Upper lobe of left lung (tissue), 6 donors: Measurements from ENCODE around the gene NFKB1. TPM values are rescaled to one million over a fixed set of nuclear protein-coding genes. Genes with fewer than 3 reads are reported as not detected.

Source experiments
- ATAC-seq, 2 donors: fragments of 200-7000 bp; cut with Tn5 transposase; one replicate each; pipeline ENCODE4 v1.9.1; 2022; ENCODE audit warnings: mild to moderate bottlenecking in 2 of 2, moderate library complexity in 2 of 2; ENCODE audit not compliant: low FRiP score in 2 of 2
- DNase-seq, 2 donors: peaks; one replicate each; pipeline ENCODE4 v3.0.0-alpha.2; 2019 to 2020
- H3K27ac ChIP-seq, 4 donors: fragments of 200-600 bp; sonication (generic); one replicate each; pipeline ENCODE4 v1.5.1; 2016 to 2019
- H3K27me3 ChIP-seq, 4 donors: fragments of 200-600 bp; sonication (generic); one replicate each; pipeline ENCODE4 v1.5.1; 2017 to 2019
- H3K36me3 ChIP-seq, 4 donors: fragments of 200-600 bp; sonication (generic); one replicate each; pipeline ENCODE4 v1.5.1; 2016 to 2019
- H3K4me1 ChIP-seq, 4 donors: fragments of 200-600 bp; sonication (generic); one replicate each; pipeline ENCODE4 v1.5.1; 2018 to 2019
- H3K4me3 ChIP-seq, 4 donors: fragments of 200-600 bp; sonication (generic); one replicate each; pipeline ENCODE4 v1.5.1; 2017 to 2019; ENCODE audit warnings: mild to moderate bottlenecking in 2 of 4, moderate library complexity in 1 of 4
- H3K9me3 ChIP-seq, 4 donors: fragments of 200-600 bp; sonication (generic); one replicate each; pipeline ENCODE4 v1.5.1; 2018 to 2019
- EP300 ChIP-seq, 4 donors: sonication (generic); formaldehyde crosslinking; IDR thresholded peaks; one replicate each; pipeline ENCODE4 v1.5.1; 2017; ENCODE audit warnings: antibody characterized with exemption in 4 of 4, control low read depth in 2 of 4
- POLR2A ChIP-seq, 4 donors: fragments of 450-650 bp; IDR thresholded peaks; one replicate each; pipeline ENCODE4 v1.5.1; 2016 to 2017; ENCODE audit warnings: antibody characterized with exemption in 4 of 4, mild to moderate bottlenecking in 2 of 4
- POLR2AphosphoS5 ChIP-seq, 2 donors: sonication (generic); formaldehyde crosslinking; IDR thresholded peaks; one replicate each; pipeline ENCODE4 v1.5.1; 2017; ENCODE audit warnings: antibody characterized with exemption in 2 of 2
- WGBS, 2 donors: methylation state at CpG; one replicate each; pipeline ENCODE4 v1.1.5; 2017 to 2018; 5-methylcytosine and 5-hydroxymethylcytosine counted together
- total RNA-seq, 6 donors: library from RNA; depleted of rRNA in 4 of 6; stranded (reverse); fragments of >200 nt in 4 of 6; gene quantifications; one replicate each; pipeline versions ENCODE4 v1.1.0 to v1.2.1, GENCODE V29; 2016 to 2021
- TF ChIP-seq, protein P1 (sequence below), 6 experiments: fragments of 450-650 bp in 4 of 6; fragments of 200-600 bp in 2 of 6; sonication (generic) in 2 of 6; IDR thresholded peaks; one replicate each; pipeline ENCODE4 v1.5.1; 2016 to 2019; ENCODE audit warnings: antibody characterized with exemption in 6 of 6
- donor health status: DM: no; HTN: no; CAD: no; lungs with moderate emphysema.
- donor health status: DM: no; HTN: yes; CAD: no; lungs with severe emphysema.

Gene NFKB1
- total RNA-seq, 6 donors from 2014 or later = 15.8 to 69.1 (median 39.1) TPM

DNA sequence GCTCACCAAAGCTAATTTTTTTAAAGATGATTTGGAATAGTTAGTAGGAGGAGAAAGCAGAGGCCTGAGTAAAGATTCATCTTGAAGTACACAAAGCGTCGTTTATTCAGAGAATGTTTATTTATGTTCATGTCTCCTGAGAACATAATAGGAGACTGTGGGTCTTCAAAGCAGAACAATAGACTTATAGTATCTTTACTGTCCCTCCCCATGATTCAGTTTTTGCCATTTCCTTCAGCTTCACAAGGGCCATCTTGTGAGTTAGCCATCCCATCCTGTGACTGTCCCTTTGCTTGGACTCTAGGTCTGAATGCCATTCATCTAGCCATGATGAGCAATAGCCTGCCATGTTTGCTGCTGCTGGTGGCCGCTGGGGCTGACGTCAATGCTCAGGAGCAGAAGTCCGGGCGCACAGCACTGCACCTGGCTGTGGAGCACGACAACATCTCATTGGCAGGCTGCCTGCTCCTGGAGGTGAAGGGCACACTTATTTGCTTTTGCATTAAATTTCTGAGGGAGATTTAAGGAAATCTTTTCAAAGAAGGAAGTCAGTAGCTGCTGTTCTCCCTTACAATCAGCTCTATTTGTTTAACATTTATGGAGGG lies 105.8 kb downstream of the NFKB1 start:
- Histone ChIP-seq H3K36me3 (peaks cover 30 to 92% (median 38%) of the 10 kb centered on the region in 4 donors), H3K27me3 (no peaks in the 10 kb centered on the region), H3K9me3 (no peaks in the 10 kb centered on the region), H3K4me1 (peaks cover 0 to 15% (median under 1%) of the 10 kb centered on the region in 4 donors), H3K27ac (peak overlapping the region in 1 of 4 donors; percentile 37), H3K4me3 (no peak overlapping the region)
- no peak for TF ChIP-seq EP300 (IDR thresholded peaks at IDR 0.05)
- TF ChIP-seq, protein P1, sequence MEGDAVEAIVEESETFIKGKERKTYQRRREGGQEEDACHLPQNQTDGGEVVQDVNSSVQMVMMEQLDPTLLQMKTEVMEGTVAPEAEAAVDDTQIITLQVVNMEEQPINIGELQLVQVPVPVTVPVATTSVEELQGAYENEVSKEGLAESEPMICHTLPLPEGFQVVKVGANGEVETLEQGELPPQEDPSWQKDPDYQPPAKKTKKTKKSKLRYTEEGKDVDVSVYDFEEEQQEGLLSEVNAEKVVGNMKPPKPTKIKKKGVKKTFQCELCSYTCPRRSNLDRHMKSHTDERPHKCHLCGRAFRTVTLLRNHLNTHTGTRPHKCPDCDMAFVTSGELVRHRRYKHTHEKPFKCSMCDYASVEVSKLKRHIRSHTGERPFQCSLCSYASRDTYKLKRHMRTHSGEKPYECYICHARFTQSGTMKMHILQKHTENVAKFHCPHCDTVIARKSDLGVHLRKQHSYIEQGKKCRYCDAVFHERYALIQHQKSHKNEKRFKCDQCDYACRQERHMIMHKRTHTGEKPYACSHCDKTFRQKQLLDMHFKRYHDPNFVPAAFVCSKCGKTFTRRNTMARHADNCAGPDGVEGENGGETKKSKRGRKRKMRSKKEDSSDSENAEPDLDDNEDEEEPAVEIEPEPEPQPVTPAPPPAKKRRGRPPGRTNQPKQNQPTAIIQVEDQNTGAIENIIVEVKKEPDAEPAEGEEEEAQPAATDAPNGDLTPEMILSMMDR (IDR thresholded peaks at IDR 0.05) = no peak
- TF ChIP-seq POLR2AphosphoS5 (IDR thresholded peaks at IDR 0.05) = no peak
- no peak for TF ChIP-seq POLR2A (IDR thresholded peaks at IDR 0.05)
- peak; percentile 55 to 58 for DNase-seq
- no peak for ATAC-seq
- WGBS, 2 donors = 66 to 74% methylated on average over 7 of the region's 7 CpGs

DNA sequence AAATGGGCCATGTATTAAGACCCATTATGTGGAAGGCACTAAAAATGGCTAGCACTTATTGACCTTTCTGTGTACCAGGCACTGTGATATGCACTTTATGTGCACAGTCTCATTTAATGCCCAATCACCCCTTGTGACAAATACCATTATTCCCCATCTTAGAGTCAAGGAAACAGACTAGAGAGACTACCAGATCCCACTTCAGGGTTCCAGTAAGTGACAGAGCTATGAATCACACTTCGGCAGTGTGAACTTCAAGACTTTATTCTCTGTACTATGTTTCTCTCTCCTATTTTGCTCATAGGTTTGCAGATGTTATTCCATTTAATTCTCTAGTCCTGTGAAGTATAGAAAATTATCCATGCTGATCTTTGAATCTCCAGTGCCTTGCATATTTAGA lies 107.0 kb downstream of the NFKB1 start:
- H3K27ac ChIP-seq = no peak overlapping the region
- TF ChIP-seq, protein P1 (IDR thresholded peaks at IDR 0.05) = no peak
- TF ChIP-seq EP300 (IDR thresholded peaks at IDR 0.05) = no peak
- no peak for TF ChIP-seq POLR2AphosphoS5 (IDR thresholded peaks at IDR 0.05)
- TF ChIP-seq POLR2A (IDR thresholded peaks at IDR 0.05) = no peak
- 84 to 88% methylated on average over 1 of the region's 1 CpG for WGBS, 2 donors
- no peak for ATAC-seq
- no peak overlapping the region for H3K4me3 ChIP-seq
- H3K9me3 ChIP-seq = no peaks in the 10 kb centered on the region
- peaks cover 0 to 24% (median 7%) of the 10 kb centered on the region in 4 donors for H3K4me1 ChIP-seq
- no peak for DNase-seq
- H3K36me3 ChIP-seq = peaks cover 33 to 92% (median 49%) of the 10 kb centered on the region in 4 donors
- no peaks in the 10 kb centered on the region for H3K27me3 ChIP-seq

DNA sequence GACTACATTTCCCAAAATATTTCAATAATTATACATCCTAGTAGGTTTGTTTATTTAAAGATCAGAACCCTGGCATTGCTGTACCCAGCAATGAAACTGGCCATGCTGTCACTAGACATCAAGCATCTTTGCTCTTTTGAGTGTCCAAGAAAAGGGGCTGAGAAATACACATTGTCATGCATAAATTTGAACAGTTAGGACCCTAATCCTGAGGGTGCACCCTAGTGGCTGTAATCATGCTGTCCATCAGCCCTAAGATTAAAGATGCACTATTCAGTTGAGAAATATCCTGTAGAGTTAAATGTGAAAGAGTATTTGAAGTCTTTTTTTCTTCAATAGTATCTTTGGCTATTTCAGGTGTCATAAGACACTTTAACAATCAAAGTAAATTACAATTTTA lies 108.8 kb downstream of the NFKB1 start:
- Histone ChIP-seq H3K27me3 (no peaks in the 10 kb centered on the region), H3K9me3 (no peaks in the 10 kb centered on the region), H3K36me3 (peaks cover 40 to 94% (median 63%) of the 10 kb centered on the region in 4 donors), H3K4me1 (peaks cover 0 to 24% (median 7%) of the 10 kb centered on the region in 4 donors), H3K27ac (no peak overlapping the region), H3K4me3 (no peak overlapping the region)
- ATAC-seq = no peak
- no peak for DNase-seq
- no peak for TF ChIP-seq EP300 (IDR thresholded peaks at IDR 0.05)
- no peak for TF ChIP-seq POLR2A (IDR thresholded peaks at IDR 0.05)
- TF ChIP-seq, protein P1 (IDR thresholded peaks at IDR 0.05) = no peak
- TF ChIP-seq POLR2AphosphoS5 (IDR thresholded peaks at IDR 0.05) = no peak

DNA sequence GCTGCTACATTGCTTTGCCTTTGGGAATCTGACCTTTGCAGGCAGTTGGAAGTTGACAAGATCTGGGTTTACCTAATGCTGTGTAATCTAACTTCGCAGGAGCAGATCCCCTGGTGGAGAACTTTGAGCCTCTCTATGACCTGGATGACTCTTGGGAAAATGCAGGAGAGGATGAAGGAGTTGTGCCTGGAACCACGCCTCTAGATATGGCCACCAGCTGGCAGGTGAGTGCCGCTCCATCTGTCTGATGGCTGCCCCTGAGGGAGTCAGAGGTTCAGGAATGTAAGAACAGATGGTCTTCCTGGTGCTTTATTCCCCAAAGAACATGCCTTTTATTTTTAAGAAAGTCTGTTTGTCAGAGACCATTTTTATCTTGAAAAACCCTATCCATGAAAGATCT lies 109.3 kb downstream of the NFKB1 start:
- ATAC-seq = no peak
- Histone ChIP-seq H3K27ac (no peak overlapping the region), H3K36me3 (peaks cover 40 to 94% (median 63%) of the 10 kb centered on the region in 4 donors), H3K27me3 (no peaks in the 10 kb centered on the region), H3K4me3 (no peak overlapping the region), H3K4me1 (peaks cover 0 to 24% (median 7%) of the 10 kb centered on the region in 4 donors), H3K9me3 (no peaks in the 10 kb centered on the region)
- no peak for TF ChIP-seq POLR2A (IDR thresholded peaks at IDR 0.05)
- TF ChIP-seq POLR2AphosphoS5 (IDR thresholded peaks at IDR 0.05) = no peak
- TF ChIP-seq, protein P1 (IDR thresholded peaks at IDR 0.05) = no peak
- TF ChIP-seq EP300 (IDR thresholded peaks at IDR 0.05) = no peak
- no peak for DNase-seq
- 88 to 90% methylated on average over 3 of the region's 3 CpGs for WGBS, 2 donors

DNA sequence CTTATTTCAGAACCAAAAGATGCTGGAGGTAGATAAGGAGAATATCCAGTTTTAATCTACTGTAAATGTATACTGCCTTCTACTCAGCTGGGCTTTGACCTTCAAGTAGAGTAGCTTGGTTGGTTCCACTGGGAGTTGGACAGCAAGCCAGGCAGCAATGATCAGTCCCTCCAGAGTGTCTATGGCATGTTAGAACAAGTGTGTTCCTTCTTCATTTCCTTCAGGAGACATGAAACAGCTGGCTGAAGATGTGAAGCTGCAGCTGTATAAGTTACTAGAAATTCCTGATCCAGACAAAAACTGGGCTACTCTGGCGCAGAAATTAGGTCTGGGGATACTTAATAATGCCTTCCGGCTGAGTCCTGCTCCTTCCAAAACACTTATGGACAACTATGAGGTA lies 111.1 kb downstream of the NFKB1 start:
- Histone ChIP-seq H3K36me3 (peaks cover 40 to 99% (median 58%) of the 10 kb centered on the region in 4 donors), H3K4me3 (no peak overlapping the region), H3K9me3 (no peaks in the 10 kb centered on the region), H3K27ac (peak overlapping the region; percentile 50 to 82 (median 76)), H3K4me1 (peaks cover 0 to 14% (median 9%) of the 10 kb centered on the region in 4 donors), H3K27me3 (no peaks in the 10 kb centered on the region)
- 73 to 92% methylated on average over 2 of the region's 2 CpGs for WGBS, 2 donors
- TF ChIP-seq, protein P1 (IDR thresholded peaks at IDR 0.05) = no peak
- TF ChIP-seq EP300 (IDR thresholded peaks at IDR 0.05) = no peak
- TF ChIP-seq POLR2A (IDR thresholded peaks at IDR 0.05) = no peak
- TF ChIP-seq POLR2AphosphoS5 (IDR thresholded peaks at IDR 0.05) = no peak
- DNase-seq (no peak), ATAC-seq (no peak)
